CD4-positive, alpha-beta memory T cell (primary cell): ENCODE results near the gene ADCY4. TPM values are rescaled to one million over a fixed set of nuclear protein-coding genes. Genes with fewer than 3 reads are reported as not detected.

Experiments used
- CTCF ChIA-PET: fragments of 350-600 bp; sonication (Branson Sonifier 250); formaldehyde crosslinking; loops from one replicate; lab custom pipeline; 2021; ENCODE audit warnings: inconsistent platforms; ENCODE audit not compliant: partially characterized antibody; lab: Charles Lee
- POLR2A ChIA-PET: fragments of 350-600 bp; sonication (Branson Sonifier 250); formaldehyde crosslinking; loops from one replicate; lab custom pipeline; 2021; ENCODE audit not compliant: partially characterized antibody; lab: Charles Lee
- DNase-seq, 5 donors: peaks; one replicate each; pipeline versions ENCODE4 v3.0.0 to v3.0.0-alpha.2; 2020 to 2022; ENCODE audit warnings: mixed read lengths in 1 of 5
- H3K27ac ChIP-seq: one replicate; pipeline ENCODE4 v1.7.0; 2013; ENCODE audit warnings: low read depth, low read length
- H3K27me3 ChIP-seq: 2 replicates; pipeline ENCODE4 v1.7.0; 2013; ENCODE audit warnings: mild to moderate bottlenecking, low read length, moderate library complexity; ENCODE audit not compliant: insufficient read depth
- H3K36me3 ChIP-seq: 2 replicates; pipeline ENCODE4 v1.7.0; 2013; ENCODE audit warnings: mild to moderate bottlenecking, low read length, moderate library complexity; ENCODE audit not compliant: insufficient read depth
- H3K4me1 ChIP-seq: 2 replicates; pipeline ENCODE4 v1.7.0; 2013; ENCODE audit warnings: mild to moderate bottlenecking, low read length, moderate library complexity; ENCODE audit not compliant: insufficient read depth
- H3K4me3 ChIP-seq, 2 donors: one replicate each; pipeline ENCODE4 v1.7.0; 2013; ENCODE audit warnings: low read length in 2 of 2, mild to moderate bottlenecking in 1 of 2
- H3K9me3 ChIP-seq, 2 donors: one replicate each; pipeline ENCODE4 v1.7.0; 2013; ENCODE audit warnings: low read length in 2 of 2, control low read depth in 1 of 2; ENCODE audit not compliant: control insufficient read depth in 1 of 2
- H3K27ac Mint-ChIP-seq, 7 donors: one replicate each; pipeline ENCODE4 v1.8.0; 2020 to 2021; ENCODE audit warnings: mixed read lengths in 7 of 7, mild to moderate bottlenecking in 6 of 7, inconsistent platforms in 3 of 7, moderate library complexity in 3 of 7
- H3K27me3 Mint-ChIP-seq, 2 donors: one replicate each; pipeline ENCODE4 v1.8.0; 2020 to 2021; ENCODE audit warnings: mixed read lengths in 2 of 2
- H3K36me3 Mint-ChIP-seq, 2 donors: one replicate each; pipeline ENCODE4 v1.8.0; 2020 to 2021; ENCODE audit warnings: mixed read lengths in 2 of 2, inconsistent platforms in 1 of 2, mild to moderate bottlenecking in 1 of 2
- H3K4me1 Mint-ChIP-seq, 4 donors: one replicate each; pipeline ENCODE4 v1.8.0; 2020 to 2021; ENCODE audit warnings: mixed read lengths in 4 of 4, mild to moderate bottlenecking in 1 of 4
- H3K4me3 Mint-ChIP-seq, 8 donors: one replicate each; pipeline ENCODE4 v1.8.0; 2020 to 2021; ENCODE audit warnings: mixed read lengths in 8 of 8, mild to moderate bottlenecking in 7 of 8, moderate library complexity in 6 of 8, inconsistent platforms in 3 of 8
- H3K9me3 Mint-ChIP-seq, 8 donors: one replicate each; pipeline ENCODE4 v1.8.0; 2020 to 2021; ENCODE audit warnings: mixed read lengths in 8 of 8, mild to moderate bottlenecking in 5 of 8, inconsistent platforms in 3 of 8, moderate library complexity in 1 of 8
- intact Hi-C: fragments of 100-400 bp; cut with micrococcal nuclease; formaldehyde crosslinking; loops from one replicate; pipeline ENCODE4 v1.15.1; 2023
- polyA plus RNA-seq, 2 donors: library from polyadenylated mRNA; unstranded; fragments of 300-500 nt; fragmentation: Illumina TruSeq; gene quantifications; one replicate each; pipeline ENCODE4 v1.2.3, GENCODE V29; 2021
- total RNA-seq, 2 experiments: library from RNA; stranded (reverse); gene quantifications; one replicate each; pipeline ENCODE4 v1.2.3, GENCODE V29; 2021

ADCY4 gene
- total and polyA plus RNA-seq, 4 experiments from 2014 or later = 0.48 to 8.1 (median 3.9) TPM

DNA sequence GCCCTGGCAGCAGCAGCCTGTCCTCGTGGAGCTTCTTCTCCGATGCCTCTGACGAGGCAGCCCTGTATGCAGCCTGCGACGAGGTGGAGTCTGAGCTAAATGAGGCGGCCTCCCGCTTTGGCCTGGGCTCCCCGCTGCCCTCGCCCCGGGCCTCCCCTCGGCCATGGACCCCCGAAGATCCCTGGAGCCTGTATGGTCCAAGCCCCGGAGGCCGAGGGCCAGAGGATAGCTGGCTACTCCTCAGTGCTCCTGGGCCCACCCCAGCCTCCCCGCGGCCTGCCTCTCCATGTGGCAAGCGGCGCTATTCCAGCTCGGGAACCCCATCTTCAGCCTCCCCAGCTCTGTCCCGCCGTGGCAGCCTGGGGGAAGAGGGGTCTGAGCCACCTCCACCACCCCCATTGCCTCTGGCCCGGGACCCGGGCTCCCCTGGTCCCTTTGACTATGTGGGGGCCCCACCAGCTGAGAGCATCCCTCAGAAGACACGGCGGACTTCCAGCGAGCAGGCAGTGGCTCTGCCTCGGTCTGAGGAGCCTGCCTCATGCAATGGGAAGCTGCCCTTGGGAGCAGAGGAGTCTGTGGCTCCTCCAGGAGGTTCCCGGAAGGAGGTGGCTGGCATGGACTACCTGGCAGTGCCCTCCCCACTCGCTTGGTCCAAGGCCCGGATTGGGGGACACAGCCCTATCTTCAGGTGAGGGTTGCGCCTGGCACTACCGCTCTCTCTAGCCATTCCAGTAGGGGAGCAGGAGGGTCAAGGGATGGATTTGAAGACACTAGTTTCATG is 35.2 kb upstream of the ADCY4 start:
- Mint-ChIP-seq H3K4me1 (peaks cover 15 to 31% (median 21%) of the 10 kb centered on the region in 4 donors), H3K27me3 (peaks cover 26 to 31% of the 10 kb centered on the region in 2 donors), H3K4me3 (no peak overlapping the region), H3K36me3 (no peaks in the 10 kb centered on the region), H3K27ac (no peak overlapping the region), H3K9me3 (no peaks in the 10 kb centered on the region)
- ChIA-PET CTCF (interaction anchor here (1.0 kb wide), 2 partner anchors 61 to 67 kb away, joined by 3 read pairs; no protein-coding TSS in a partner anchor), POLR2A (no interaction called here)
- Histone ChIP-seq H3K4me3 (no peak overlapping the region), H3K9me3 (no peaks in the 10 kb centered on the region), H3K27me3 (peaks cover 25% of the 10 kb centered on the region), H3K36me3 (no peaks in the 10 kb centered on the region), H3K4me1 (peaks cover 33% of the 10 kb centered on the region), H3K27ac (no peak overlapping the region)
- DNase-seq = no peak
- intact Hi-C loops = loop anchor here (10.0 kb wide), 1 partner anchor 305 kb away; no protein-coding TSS in a partner anchor

DNA sequence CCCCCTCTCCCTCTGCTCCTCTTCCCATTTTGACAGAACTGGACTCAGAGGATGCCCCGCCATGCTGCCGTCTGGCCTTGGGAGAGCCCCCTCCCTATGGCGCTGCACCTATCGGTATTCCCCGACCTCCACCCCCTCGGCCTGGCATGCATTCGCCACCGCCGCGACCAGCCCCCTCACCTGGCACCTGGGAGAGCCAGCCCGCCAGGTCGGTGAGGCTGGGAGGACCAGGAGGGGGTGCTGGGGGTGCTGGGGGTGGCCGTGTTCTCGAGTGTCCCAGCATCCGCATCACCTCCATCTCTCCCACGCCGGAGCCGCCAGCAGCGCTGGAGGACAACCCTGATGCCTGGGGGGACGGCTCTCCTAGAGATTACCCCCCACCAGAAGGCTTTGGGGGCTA is 34.6 kb upstream of the ADCY4 start:
- CTCF ChIA-PET = interaction anchor here (1.0 kb wide), 1 partner anchor 68 kb away, joined by 3 read pairs; no protein-coding TSS in a partner anchor
- intact Hi-C loops = loop anchor here (10.0 kb wide), 1 partner anchor 305 kb away; no protein-coding TSS in a partner anchor
- Mint-ChIP-seq H3K27me3 (peaks cover 29 to 32% of the 10 kb centered on the region in 2 donors), H3K4me1 (peaks cover 15 to 31% (median 22%) of the 10 kb centered on the region in 4 donors), H3K36me3 (no peaks in the 10 kb centered on the region), H3K4me3 (peak overlapping the region in 5 of 8 donors; percentile 6 to 64 (median 48)), H3K9me3 (no peaks in the 10 kb centered on the region), H3K27ac (no peak overlapping the region)
- no peak overlapping the region for H3K4me3 ChIP-seq
- no peaks in the 10 kb centered on the region for H3K9me3 ChIP-seq
- peaks cover 35% of the 10 kb centered on the region for H3K4me1 ChIP-seq
- no peak overlapping the region for H3K27ac ChIP-seq
- POLR2A ChIA-PET = no interaction called here
- no peak for DNase-seq
- H3K36me3 ChIP-seq = no peaks in the 10 kb centered on the region
- H3K27me3 ChIP-seq = peaks cover 29% of the 10 kb centered on the region

DNA sequence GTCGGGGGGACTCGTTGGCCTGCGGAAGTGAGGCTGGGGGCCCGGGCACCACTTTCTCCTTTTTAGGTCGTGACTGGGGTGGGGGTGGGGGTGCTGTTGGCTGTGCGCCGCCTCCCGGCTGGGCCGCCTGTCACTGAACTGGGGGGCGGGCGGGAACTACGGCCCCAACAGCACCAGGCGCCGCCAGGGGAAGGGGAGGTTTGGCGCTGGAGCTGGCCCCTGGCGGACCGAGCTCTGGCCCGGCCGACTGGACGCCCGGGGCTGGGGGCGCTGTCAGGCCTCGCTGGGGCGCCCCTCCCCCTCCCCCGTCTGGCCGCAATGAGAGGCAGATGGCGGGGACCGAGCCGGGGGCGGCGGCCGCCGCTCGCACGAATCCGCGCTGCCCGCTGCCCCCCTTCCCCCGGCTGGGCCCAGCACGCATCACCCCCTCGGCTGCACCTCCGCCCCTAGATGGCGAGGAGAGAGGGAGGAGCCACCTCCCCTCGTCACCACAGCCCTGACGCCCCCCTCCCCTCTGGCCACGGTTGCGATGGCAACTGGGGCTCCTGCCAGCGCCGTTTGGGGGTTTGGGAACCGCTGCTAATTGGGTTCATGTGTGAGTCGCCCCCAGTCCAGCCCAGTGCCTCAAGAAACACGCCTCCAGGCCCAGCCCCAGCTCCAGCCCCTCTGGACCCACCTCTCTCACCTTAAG is 33.8 kb upstream of the ADCY4 start:
- Mint-ChIP-seq H3K9me3 (no peaks in the 10 kb centered on the region), H3K4me3 (peak overlapping the region in 7 of 8 donors; percentile 43 to 64 (median 49)), H3K27me3 (peaks cover 29 to 30% of the 10 kb centered on the region in 2 donors), H3K27ac (peak overlapping the region in 3 of 7 donors; percentile 30 to 68 (median 48)), H3K4me1 (peaks cover 15 to 31% (median 22%) of the 10 kb centered on the region in 4 donors), H3K36me3 (no peaks in the 10 kb centered on the region)
- no peak overlapping the region for H3K27ac ChIP-seq
- no peaks in the 10 kb centered on the region for H3K36me3 ChIP-seq
- peaks cover 29% of the 10 kb centered on the region for H3K27me3 ChIP-seq
- H3K4me3 ChIP-seq = no peak overlapping the region
- H3K4me1 ChIP-seq = peaks cover 35% of the 10 kb centered on the region
- intact Hi-C loops = loop anchor here (10.0 kb wide), 1 partner anchor 306 kb away; no protein-coding TSS in a partner anchor
- ChIA-PET CTCF (interaction anchor here (1.1 kb wide), 1 partner anchor 63 kb away, joined by 5 read pairs; no protein-coding TSS in a partner anchor), POLR2A (no interaction called here)
- DNase-seq = peak in 4 of 5 donors; percentile 12 to 64 (median 18)
- H3K9me3 ChIP-seq = no peaks in the 10 kb centered on the region

DNA sequence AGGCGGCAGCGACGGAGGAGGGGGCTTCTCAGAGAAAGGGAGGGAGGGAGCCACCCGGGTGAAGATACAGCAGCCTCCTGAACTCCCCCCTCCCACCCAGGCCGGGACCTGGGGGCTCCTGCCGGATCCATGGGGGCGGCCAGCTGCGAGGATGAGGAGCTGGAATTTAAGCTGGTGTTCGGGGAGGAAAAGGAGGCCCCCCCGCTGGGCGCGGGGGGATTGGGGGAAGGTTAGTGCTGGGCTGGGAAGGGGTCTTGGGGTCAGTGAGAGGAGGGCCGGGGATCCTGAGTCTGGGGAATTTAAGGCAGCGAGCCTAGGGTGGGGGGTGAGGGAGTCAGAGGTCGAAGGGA is 33.3 kb upstream of the ADCY4 start:
- H3K4me3 Mint-ChIP-seq = peak overlapping the region in 7 of 8 donors; percentile 15 to 87 (median 48)
- ChIA-PET CTCF (interaction anchor here (1.1 kb wide), 1 partner anchor 63 kb away, joined by 5 read pairs; no protein-coding TSS in a partner anchor), POLR2A (no interaction called here)
- no peaks in the 10 kb centered on the region for H3K9me3 ChIP-seq
- H3K9me3 Mint-ChIP-seq = no peaks in the 10 kb centered on the region
- H3K27ac Mint-ChIP-seq = peak overlapping the region in 1 of 7 donors; percentile 68
- H3K4me3 ChIP-seq = no peak overlapping the region
- H3K4me1 ChIP-seq = peaks cover 35% of the 10 kb centered on the region
- peaks cover 29% of the 10 kb centered on the region for H3K27me3 ChIP-seq
- peaks cover 30 to 31% of the 10 kb centered on the region in 2 donors for H3K27me3 Mint-ChIP-seq
- H3K27ac ChIP-seq = no peak overlapping the region
- intact Hi-C loops = loop anchor here (10.0 kb wide), 1 partner anchor 307 kb away; no protein-coding TSS in a partner anchor
- no peaks in the 10 kb centered on the region for H3K36me3 ChIP-seq
- DNase-seq = no peak
- no peaks in the 10 kb centered on the region for H3K36me3 Mint-ChIP-seq
- H3K4me1 Mint-ChIP-seq = peaks cover 15 to 31% (median 22%) of the 10 kb centered on the region in 4 donors

DNA sequence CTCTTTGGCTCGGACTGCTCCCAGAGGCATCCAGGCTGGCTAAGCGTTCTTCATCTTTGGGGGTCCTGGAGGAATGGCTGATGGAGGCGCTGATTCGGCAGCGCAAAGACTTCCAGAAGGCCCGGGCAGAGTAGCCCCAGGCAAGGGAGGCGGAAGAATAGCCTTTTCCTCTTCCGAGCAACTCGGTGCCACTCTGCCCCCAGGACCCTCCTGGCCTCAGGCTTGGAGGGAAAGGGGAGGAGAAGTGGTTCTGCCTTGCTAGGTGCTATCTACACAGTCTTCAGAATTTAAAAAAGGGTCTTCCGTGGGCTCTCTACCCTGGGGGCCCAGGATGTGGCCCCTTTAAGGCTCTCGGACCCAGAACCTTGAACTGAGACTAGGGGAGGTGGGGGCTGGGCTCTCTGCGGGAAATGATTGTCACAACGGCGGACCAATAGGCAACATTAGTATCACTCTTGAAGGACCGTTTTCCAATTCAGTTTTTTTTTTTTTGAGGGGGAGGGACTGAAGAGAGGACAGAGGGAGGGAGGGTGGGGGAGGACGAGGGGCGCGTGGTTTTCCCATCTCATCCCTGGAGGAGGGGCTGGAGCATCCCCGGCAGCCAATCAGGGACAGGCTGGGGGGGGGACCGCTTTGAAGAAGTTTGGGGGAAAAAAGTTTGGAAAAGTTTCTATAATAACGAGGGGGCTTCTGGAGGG is 32.8 kb upstream of the ADCY4 start, which contains the start of gene NFATC4:
Gene NFATC4, plus strand, starts transcription at position 671 of the 698 bp plus-strand sequence. CDS start 157 bp downstream, outside the sequence.
- peaks cover 35% of the 10 kb centered on the region for H3K4me1 ChIP-seq
- intact Hi-C loops = loop anchor here (10.0 kb wide), 1 partner anchor 307 kb away; no protein-coding TSS in a partner anchor
- POLR2A ChIA-PET = no interaction called here
- H3K27me3 Mint-ChIP-seq = peaks cover 31% of the 10 kb centered on the region in 2 donors
- H3K9me3 ChIP-seq = no peaks in the 10 kb centered on the region
- no peak within 1 kb of the TSS for H3K27ac ChIP-seq
- no peaks in the 10 kb centered on the region for H3K36me3 Mint-ChIP-seq
- peak in 2 of 5 donors; percentile 9 to 10 for DNase-seq
- H3K27me3 ChIP-seq = peaks cover 29% of the 10 kb centered on the region
- peak within 1 kb of the TSS; percentile 68 to 87 (median 80) for H3K4me3 Mint-ChIP-seq
- peak within 1 kb of the TSS in 4 of 7 donors; percentile 30 to 81 (median 58) for H3K27ac Mint-ChIP-seq
- no peaks in the 10 kb centered on the region for H3K9me3 Mint-ChIP-seq
- H3K4me3 ChIP-seq = no peak within 1 kb of the TSS
- H3K36me3 ChIP-seq = no peaks in the 10 kb centered on the region
- CTCF ChIA-PET = no interaction called here
- peaks cover 15 to 31% (median 22%) of the 10 kb centered on the region in 4 donors for H3K4me1 Mint-ChIP-seq

DNA sequence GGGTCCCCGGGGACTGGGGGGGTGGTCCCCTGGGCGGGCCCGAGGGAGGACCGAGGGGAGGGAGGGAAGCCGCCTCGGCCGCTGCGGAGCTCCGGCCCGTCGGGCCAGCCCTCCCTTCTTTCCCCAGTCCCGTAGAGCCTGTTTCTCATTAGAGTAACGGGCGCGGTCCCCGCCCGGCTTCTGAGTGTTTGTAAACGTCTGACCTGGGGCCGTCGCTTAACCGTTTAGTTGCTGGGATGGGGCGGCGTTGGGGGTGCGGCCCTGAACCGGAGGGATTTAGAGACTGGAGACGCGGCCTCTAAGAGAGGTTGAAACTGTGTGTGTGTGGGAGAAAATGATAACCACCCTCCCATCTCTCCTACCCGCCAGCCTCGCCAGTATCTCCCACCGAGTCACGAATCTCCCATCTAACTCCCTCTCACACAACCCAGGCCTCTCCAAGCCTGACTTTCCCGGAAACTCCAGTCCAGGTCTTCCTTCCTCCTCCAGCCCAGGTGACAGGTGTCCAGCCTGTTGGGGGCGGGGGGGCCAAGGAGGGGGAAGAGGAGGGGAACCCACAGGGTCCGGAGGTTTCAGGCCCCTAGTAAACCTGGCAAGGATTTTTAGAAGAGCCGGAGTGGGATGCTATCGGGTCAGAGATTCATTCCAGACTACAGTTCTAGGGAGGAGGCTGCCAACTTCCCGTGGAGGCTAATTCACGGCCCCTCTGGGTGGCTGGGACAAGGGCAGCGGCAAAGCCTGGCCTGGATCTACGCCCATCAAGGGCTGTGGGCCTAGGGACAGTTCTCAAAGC is 32.0 kb upstream of the ADCY4 start:
- ChIA-PET POLR2A (interaction anchor here (0.9 to 2.3 kb wide), 2 partner anchors 28 to 64 kb away, joined by 3 to 29 read pairs; partner anchors contain the start of genes CBLN3 and KHNYN), CTCF (interaction anchor here (0.9 to 2.3 kb wide), 4 partner anchors 9 to 69 kb away, joined by 3 to 41 read pairs (median 10); partner anchors contain the start of gene KHNYN)
- H3K36me3 ChIP-seq = no peaks in the 10 kb centered on the region
- no peaks in the 10 kb centered on the region for H3K9me3 ChIP-seq
- DNase-seq = peak in 3 of 5 donors; percentile 16 to 22 (median 21)
- H3K4me1 ChIP-seq = peaks cover 35% of the 10 kb centered on the region
- peak overlapping the region; percentile 68 to 87 (median 80) for H3K4me3 Mint-ChIP-seq
- peaks cover 15 to 31% (median 22%) of the 10 kb centered on the region in 4 donors for H3K4me1 Mint-ChIP-seq
- intact Hi-C loops = loop anchor here (10.0 kb wide), 1 partner anchor 308 kb away; no protein-coding TSS in a partner anchor
- no peak overlapping the region for H3K4me3 ChIP-seq
- no peaks in the 10 kb centered on the region for H3K36me3 Mint-ChIP-seq
- H3K27ac Mint-ChIP-seq = peak overlapping the region in 2 of 7 donors; percentile 53 to 81
- H3K27me3 ChIP-seq = peaks cover 29% of the 10 kb centered on the region
- H3K27me3 Mint-ChIP-seq = peaks cover 31 to 34% of the 10 kb centered on the region in 2 donors
- no peaks in the 10 kb centered on the region for H3K9me3 Mint-ChIP-seq
- no peak overlapping the region for H3K27ac ChIP-seq
